ENCODE results near the gene MRPS27.
"Not testable (repeated sequence)": the region's sequence is repeated elsewhere in the genome, so short reads cannot be mapped to it uniquely, and the experiment has no call there.

MRPS27 gene

GRCh38 chr5:72325566-72326305 lies 5.7 kb upstream of the MRPS27 start:
- DNase-seq (ENCODE audit: low read depth in 2 of 2) = no peak

DNA sequence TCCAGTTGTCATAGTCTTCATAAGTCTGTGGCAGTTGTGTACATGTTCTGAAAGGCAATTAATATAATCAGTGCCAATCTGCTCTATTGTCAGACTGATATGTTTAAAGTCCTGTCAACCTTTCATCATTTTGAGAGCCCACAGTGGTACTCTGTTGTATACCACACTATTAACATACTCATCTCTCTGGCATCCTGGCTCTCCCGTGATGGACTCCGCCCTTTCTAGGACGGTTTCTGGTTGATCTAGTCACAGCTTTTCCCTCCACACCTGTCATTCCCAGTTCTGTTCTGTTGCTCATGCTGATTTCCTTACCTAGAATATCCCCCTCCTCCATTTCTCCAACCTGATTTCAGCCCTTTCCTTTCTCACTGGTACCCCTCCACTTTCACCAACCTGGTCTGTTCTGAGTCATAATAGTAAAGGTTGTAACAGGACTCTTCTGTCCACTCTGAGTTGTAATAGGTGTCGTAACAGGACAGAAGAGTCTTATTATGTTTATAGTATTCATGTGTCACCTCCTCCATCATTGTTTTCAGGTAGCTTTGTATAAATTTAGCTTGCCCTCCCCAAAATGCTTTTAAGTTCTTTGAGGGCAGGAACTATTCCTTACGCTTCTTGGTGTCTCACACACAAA lies 4.3 kb upstream of the MRPS27 start:
- no peak for DNase-seq (ENCODE audit: low read depth in 2 of 2)

GRCh38 chr5:72319435-72319975 lies 535 bp downstream of the MRPS27 start:
- peak; percentile 22 to 26 for DNase-seq (ENCODE audit: low read depth in 2 of 2)

DNA sequence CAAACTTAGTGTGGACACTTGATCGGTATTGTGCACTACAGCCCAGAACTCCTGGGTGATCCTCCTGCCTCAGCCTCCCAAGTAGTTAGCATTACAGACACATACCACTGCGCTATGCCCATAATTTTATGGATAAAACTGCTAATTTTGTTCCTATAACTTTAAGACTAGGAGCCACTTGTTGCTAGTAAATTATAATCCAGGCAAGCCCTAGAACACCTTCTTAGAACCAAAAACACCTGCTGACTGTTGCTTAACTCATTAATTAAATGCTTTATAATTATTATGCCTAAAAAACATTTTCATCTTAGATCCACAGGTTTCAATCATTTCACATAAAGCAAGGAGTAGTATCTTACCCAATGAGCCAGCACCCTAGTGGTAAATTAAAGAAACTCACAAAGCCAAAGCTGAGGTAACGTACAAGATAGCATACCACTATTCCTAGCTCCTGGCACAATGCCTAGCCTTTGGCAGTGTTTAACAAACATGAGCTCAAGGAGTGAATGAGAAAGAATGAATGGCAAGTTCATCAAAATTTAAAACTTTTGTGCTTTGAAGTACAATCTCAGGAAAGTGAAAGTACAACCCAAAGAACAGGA lies 5.4 kb downstream of the MRPS27 start:
- no peak for DNase-seq (ENCODE audit: low read depth in 2 of 2)

- no peak for DNase-seq (ENCODE audit: low read depth in 2 of 2)
Observed at GRCh38 chr5:72313141-72313540, 6.9 kb downstream of the MRPS27 start.

GRCh38 chr5:72308853-72309191 lies 11.2 kb downstream of the MRPS27 start:
- DNase-seq (ENCODE audit: low read depth in 2 of 2) = no peak

- DNase-seq (ENCODE audit: low read depth in 2 of 2) = peak; percentile 89 to 95
Observed at GRCh38 chr5:72307968-72308852, 11.8 kb downstream of the MRPS27 start.

GRCh38 chr5:72307573-72307967 lies 12.5 kb downstream of the MRPS27 start:
- no peak for DNase-seq (ENCODE audit: low read depth in 2 of 2)

DNA sequence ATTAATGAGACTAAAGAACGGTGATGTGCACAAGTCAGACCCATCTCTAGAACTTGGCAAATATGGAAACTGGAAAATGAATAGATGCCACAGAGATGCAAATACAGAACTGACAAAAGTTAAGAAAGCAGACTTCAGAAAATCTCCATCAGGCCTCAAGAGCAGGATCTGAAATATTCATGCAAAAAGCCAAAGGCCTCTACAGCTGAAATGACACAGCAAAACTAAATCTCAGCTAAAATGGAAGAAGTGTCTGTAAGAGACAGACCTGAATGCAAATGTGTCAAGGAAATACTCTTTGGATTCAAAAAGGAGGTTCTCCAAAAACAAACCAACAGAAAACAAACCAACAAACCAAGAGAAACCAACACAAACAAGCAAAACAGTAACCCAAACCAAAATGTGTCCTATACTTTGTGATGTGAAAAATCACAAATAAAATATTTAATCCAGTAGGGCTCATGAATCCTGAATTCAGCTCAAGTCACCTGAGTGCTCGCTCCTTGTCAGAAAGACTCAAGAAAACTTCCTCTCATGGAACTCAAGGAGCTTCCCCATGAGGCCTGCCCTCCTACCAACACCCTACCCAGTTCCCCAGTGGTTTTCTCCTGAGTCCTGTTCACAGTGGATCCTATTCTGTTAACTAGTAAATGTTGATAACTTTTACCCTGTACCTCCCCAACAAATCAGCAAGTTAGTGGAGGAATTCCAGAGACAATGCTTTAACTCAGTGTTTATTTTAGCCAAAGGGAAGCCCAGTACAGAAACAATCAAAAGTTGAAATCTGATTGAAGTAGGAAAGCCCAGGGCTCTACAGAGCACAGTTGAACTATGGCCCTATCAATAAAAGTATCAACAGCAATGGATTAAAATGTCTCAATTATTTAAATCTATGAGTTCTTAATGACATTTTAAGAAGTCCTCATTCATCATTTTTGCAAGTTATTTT lies 14.6 kb downstream of the MRPS27 start:
- DNase-seq (ENCODE audit: low read depth in 2 of 2) = no peak

GRCh38 chr5:72302171-72302570 lies 17.9 kb downstream of the MRPS27 start:
- no peak for DNase-seq (ENCODE audit: low read depth in 2 of 2)

GRCh38 chr5:72301557-72301956 lies 18.5 kb downstream of the MRPS27 start:
- no peak for DNase-seq (ENCODE audit: low read depth in 2 of 2)

DNA sequence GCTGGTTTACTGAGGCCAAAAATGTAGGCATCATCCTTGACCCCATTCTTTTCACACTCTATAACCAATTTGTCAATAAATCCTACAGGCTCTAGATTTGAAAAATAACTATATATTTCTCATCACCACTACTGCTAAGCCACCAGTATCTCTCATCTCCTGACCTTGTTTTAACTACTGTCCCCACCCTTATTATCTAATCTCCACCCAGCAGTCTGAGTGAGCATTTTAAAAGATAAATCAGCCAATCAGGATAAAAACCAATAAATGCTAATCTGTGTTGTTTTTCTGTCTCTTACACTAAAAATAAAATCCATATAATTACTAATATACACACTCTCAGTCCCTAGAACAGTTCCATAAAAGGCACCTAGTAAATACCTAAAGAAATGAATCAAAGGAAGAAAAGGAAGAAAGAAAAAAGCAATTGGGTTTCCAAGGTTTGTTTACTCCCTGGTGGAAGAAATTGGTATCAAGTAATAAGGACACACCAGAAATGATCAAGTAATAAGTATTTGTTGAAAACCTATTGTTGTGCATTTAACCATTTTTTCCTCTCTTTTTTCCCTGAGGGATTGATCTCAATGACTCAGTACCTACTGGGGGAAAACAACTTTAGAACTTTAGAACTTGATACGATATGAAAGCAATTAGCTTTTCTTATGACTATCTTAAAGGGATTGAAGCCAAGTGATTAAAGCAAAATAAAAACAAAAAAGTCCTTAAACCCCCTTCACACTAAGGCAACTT lies 19.3 kb downstream of the MRPS27 start:
- no peak for DNase-seq (ENCODE audit: low read depth in 2 of 2)

DNA sequence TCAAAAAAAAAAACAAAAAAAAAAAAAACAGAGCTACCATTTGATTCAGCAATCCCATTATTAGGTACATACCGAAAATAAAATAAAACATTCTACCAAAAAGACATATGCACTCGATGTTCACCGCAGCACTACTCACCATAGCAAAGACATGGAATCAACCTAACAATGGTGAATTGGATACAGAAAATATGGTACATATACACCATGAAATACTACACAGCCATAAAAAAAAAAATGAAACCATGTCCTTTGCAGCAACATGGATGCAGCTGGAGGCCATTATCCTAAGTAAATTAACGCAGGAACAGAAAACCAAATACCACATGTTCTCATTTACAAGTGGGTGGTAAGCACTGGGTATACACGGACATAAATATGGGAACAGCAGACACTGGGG lies 21.3 kb downstream of the MRPS27 start:
- DNase-seq (ENCODE audit: low read depth in 2 of 2) = no peak

DNA sequence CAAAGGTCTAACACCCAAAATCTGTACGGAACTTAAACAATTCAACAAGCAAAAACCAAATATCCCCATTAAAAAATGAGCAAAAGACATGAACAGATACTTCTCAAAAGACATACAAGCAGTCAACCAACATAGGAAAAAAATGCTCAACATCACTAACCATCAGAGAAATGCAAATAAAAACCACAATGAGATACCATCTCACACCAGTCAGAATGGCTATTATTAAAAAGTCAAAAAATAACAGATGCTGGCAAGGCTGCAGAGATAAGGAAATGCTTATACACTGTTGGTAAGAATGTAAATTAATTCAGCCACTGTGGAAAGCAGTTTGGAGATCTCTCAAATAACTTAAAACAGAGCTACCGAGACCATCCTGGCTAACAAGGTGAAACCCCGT lies 21.9 kb downstream of the MRPS27 start:
- DNase-seq (ENCODE audit: low read depth in 2 of 2) = not testable (repeated sequence)

DNA sequence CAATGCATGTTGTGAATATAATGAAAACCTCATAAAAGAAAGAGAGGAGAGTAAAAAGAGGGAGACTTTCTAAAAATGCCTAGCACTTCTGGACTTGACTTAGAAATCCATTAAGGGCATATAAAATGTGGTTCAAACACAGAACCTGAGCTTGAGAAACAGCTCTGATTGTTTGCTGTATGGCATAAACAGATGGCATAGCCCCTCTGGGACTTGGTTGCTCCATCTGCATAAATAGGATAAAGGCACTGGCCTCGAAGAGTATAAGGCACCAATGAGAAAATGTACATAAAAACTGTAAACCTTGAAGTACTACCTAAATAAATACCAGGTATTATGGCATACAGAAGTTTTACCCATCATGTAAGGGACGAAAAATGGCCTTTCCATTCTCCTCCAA lies 23.8 kb downstream of the MRPS27 start:
- DNase-seq (ENCODE audit: low read depth in 2 of 2) = no peak

GRCh38 chr5:72295539-72295938 lies 24.5 kb downstream of the MRPS27 start:
- DNase-seq (ENCODE audit: low read depth in 2 of 2) = no peak

GRCh38 chr5:72294473-72294872 lies 25.6 kb downstream of the MRPS27 start:
- DNase-seq (ENCODE audit: low read depth in 2 of 2) = no peak

DNA sequence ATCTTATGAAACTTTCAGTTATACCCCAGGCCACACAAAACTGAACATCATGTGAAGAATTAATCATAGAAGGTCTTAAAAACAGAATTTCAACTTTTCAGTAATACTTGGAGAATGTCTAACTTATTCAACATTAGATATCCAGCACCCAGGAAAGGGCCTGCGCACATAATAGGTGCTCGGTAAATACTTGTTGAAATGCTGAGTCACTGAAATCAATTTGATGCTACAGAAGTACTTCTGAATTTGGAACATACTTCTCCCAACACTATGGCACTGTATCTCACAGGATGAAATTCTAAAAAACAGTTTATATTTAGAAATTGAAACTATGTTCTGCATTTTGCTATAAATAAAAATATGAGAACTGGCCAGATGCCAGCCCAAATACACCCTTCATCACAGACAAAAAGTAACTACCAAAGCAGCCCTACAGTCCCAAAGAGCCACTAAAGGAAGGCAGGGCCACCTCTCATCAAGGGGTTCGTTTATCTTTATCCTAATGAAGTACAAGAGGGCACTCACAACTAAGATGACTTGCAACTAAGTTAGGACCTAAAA lies 26.5 kb downstream of the MRPS27 start:
- no peak for DNase-seq (ENCODE audit: low read depth in 2 of 2)

GRCh38 chr5:72292411-72292810 lies 27.6 kb downstream of the MRPS27 start:
- no peak for DNase-seq (ENCODE audit: low read depth in 2 of 2)

DNA sequence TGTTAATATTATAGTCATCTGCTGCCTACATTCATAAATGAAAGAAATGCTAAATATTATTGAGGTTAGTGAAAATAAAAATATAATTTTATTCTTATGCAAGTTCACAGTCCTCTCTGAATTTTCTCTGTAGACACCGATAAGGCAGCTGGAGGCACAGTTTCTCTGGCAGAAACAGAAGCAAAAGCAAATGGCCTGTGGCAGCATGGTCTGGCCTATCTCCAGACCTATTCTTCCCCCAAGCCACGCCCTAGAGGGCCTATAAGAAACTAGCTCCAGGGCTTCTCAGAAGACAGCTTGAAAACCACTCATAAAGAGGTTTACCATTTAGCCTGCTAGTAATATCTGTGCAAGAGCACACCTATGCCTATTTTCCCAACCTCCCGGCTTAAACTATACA lies 28.4 kb downstream of the MRPS27 start:
- no peak for DNase-seq (ENCODE audit: low read depth in 2 of 2)
